ENCODE results near the gene ATG13.

DNA sequence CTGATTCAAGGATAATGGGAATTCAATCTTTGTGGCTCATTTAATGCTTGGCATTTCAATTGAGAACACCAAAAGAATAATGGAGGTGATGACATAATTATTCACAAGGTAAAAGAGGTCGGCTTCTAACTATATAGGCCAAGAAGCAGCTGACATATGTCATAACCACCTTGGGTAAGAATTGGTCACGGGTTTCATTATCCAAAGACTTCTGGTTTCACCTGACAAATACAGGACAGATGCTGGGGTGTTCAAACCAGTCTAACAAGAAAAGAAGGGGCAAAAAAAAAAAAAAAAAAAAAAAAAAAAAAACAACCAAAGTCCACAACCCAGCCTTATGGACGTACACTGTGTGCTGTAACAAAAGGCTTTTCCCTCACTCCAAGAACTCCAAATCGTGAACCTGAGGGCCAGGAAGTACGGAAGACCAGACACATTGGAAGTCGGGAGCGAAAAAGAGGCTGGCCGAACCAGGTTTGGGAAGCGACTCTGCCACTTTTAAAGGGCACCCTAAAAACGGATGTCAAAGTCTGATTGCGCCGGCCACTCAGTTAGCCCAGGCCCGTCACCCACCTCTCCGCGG, 711 bp upstream of the ATG13 start:
- TF ChIP-seq POLR2AphosphoS5 (IDR thresholded peaks at IDR 0.05) (peak in 1 of 3 donors; percentile 64), POLR2A (IDR thresholded peaks at IDR 0.05) (no peak)
- TF ChIP-seq, protein P1, sequence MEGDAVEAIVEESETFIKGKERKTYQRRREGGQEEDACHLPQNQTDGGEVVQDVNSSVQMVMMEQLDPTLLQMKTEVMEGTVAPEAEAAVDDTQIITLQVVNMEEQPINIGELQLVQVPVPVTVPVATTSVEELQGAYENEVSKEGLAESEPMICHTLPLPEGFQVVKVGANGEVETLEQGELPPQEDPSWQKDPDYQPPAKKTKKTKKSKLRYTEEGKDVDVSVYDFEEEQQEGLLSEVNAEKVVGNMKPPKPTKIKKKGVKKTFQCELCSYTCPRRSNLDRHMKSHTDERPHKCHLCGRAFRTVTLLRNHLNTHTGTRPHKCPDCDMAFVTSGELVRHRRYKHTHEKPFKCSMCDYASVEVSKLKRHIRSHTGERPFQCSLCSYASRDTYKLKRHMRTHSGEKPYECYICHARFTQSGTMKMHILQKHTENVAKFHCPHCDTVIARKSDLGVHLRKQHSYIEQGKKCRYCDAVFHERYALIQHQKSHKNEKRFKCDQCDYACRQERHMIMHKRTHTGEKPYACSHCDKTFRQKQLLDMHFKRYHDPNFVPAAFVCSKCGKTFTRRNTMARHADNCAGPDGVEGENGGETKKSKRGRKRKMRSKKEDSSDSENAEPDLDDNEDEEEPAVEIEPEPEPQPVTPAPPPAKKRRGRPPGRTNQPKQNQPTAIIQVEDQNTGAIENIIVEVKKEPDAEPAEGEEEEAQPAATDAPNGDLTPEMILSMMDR (IDR thresholded peaks at IDR 0.05), result no peak
